ENCODE data around the gene AGPAT3.

GRCh38 chr21:43834146-43834905 is 30.7 kb upstream of the AGPAT3 start:
- TF ChIP-seq POLR2A (IDR thresholded peaks at IDR 0.05; ENCODE audit: low read depth, low read length) (no peak), POLR2AphosphoS5 (IDR thresholded peaks at IDR 0.05; ENCODE audit: low read depth, low read length) (no peak), TAF1 (IDR thresholded peaks at IDR 0.05; ENCODE audit: borderline replicate concordance, low read depth, low read length) (no peak)

Measured in GM12892 (cell line).